ENCODE results near the gene PARVA. TPM values are rescaled to one million over a fixed set of nuclear protein-coding genes. Genes with fewer than 3 reads are reported as not detected.
"Not testable (repeated sequence)": the region's sequence is repeated elsewhere in the genome, so short reads cannot be mapped to it uniquely, and the experiment has no call there.

PARVA gene, protein sequence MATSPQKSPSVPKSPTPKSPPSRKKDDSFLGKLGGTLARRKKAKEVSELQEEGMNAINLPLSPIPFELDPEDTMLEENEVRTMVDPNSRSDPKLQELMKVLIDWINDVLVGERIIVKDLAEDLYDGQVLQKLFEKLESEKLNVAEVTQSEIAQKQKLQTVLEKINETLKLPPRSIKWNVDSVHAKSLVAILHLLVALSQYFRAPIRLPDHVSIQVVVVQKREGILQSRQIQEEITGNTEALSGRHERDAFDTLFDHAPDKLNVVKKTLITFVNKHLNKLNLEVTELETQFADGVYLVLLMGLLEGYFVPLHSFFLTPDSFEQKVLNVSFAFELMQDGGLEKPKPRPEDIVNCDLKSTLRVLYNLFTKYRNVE
- 59.9 and 98.3 TPM in 2 replicates for total RNA-seq (2014; rRNA removed; shearing (Covaris generic))

DNA sequence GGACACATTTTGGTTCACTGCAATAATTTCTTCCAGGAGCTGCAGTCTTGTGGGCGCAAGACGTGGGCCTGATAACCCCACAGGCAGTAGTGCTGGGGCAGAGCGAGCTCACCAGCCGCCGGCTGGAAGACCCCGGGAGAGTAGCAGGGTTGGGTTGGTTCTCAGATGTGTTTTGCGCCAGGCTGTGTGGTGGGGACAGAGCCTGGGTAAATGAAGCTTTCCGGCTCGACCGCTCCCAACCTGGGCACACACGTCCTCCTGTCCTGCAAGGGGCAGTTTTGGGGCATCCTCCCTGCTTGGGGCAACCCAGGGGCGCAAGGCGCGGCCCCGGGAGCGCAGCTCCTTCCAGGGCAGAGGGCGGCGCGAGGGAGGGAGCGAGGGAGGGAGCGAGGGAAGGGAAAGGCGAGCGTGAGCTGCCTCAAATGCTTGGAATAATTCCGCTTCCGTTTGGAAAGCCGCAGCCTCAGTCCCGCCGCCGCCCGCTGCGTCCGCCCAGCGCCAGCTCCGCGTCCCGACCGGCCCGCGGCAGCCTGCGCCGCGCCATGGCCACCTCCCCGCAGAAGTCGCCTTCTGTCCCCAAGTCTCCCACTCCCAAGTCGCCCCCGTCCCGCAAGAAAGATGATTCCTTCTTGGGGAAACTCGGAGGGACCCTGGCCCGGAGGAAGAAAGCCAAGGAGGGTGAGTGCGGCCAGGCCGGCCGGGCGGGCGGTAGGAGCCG is at the start of gene PARVA:
TSS of gene PARVA (plus strand) at position 466 of the 718 bp plus-strand sequence. CDS start at position 543, 77 bp downstream.
- Histone ChIP-seq H3K4me1 (replicated peaks) (peaks cover 24% of the 10 kb centered on the region), H3K36me3 (peaks cover 36% of the 10 kb centered on the region), H3K9me3 (replicated peaks) (no peaks in the 10 kb centered on the region), H3K27ac (peak within 1 kb of the TSS; percentile 100), H3K27me3 (replicated peaks) (no peaks in the 10 kb centered on the region), H3K4me3 (peak within 1 kb of the TSS; percentile 99)
- DNase-seq (ENCODE audit: low read depth in 1 of 2, low spot score in 2 of 2): peak; percentile 88 to 91

GRCh38 chr11:12329169-12329568 is 48.2 kb upstream of the PARVA start:
- DNase-seq (ENCODE audit: low read depth in 1 of 2, low spot score in 2 of 2): no peak
- Histone ChIP-seq H3K27me3 (replicated peaks) (no peaks in the 10 kb centered on the region), H3K4me3 (no peak overlapping the region), H3K27ac (no peak overlapping the region), H3K9me3 (replicated peaks) (no peaks in the 10 kb centered on the region), H3K4me1 (replicated peaks) (peaks cover 8% of the 10 kb centered on the region), H3K36me3 (no peaks in the 10 kb centered on the region)

GRCh38 chr11:12329797-12330196 is 47.6 kb upstream of the PARVA start:
- DNase-seq (ENCODE audit: low read depth in 1 of 2, low spot score in 2 of 2): no peak
- H3K27ac ChIP-seq: no peak overlapping the region
- no peaks in the 10 kb centered on the region for H3K36me3 ChIP-seq
- H3K27me3 ChIP-seq (replicated peaks): no peaks in the 10 kb centered on the region
- H3K9me3 ChIP-seq (replicated peaks): no peaks in the 10 kb centered on the region
- H3K4me3 ChIP-seq: no peak overlapping the region
- H3K4me1 ChIP-seq (replicated peaks): peaks cover 8% of the 10 kb centered on the region

DNA sequence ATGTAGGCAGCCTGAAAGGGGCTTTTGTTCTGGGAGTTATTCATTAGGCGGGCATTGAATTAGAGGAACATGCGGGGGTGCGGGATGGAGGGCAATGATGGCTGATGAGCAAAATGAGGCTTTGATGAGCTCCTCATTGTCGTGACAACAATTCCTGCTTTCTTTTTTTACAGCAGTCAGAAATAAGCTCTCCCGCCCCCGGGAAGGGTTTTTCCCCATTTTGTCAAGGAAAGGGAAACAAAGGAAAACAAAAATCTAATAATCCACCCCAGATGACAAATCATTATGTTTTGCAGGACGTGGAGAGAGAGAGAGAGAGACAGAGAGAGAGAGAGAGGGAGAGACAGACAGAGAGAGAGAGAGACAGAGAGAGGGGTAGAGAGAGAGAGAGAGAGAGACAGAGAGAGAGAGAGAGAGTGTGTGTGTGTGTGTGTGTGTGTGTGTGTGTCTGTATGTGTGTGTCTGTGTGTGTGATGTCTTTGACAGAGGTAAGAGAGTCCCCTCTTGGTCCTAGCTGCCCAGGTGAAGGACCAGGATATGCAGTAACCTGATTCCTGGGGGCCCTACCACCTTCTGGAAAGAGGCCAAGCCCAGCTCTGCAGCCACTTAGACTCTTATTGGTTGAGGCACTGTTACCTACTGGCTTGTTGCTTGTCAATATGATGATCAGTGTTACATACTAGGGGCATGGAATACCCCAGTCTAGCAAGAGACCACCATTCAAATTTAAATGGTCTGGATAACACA is 46.7 kb upstream of the PARVA start:
- Histone ChIP-seq H3K4me1 (replicated peaks) (peaks cover 8% of the 10 kb centered on the region), H3K27ac (no peak overlapping the region), H3K9me3 (replicated peaks) (no peaks in the 10 kb centered on the region), H3K4me3 (no peak overlapping the region), H3K36me3 (no peaks in the 10 kb centered on the region), H3K27me3 (replicated peaks) (no peaks in the 10 kb centered on the region)
- peak in 1 of 2 experiments; percentile 15 for DNase-seq (ENCODE audit: low read depth in 1 of 2, low spot score in 2 of 2)

- Histone ChIP-seq H3K27ac (no peak overlapping the region), H3K4me1 (replicated peaks) (peaks cover 8% of the 10 kb centered on the region), H3K9me3 (replicated peaks) (no peaks in the 10 kb centered on the region), H3K27me3 (replicated peaks) (no peaks in the 10 kb centered on the region), H3K4me3 (no peak overlapping the region), H3K36me3 (no peaks in the 10 kb centered on the region)
- DNase-seq (ENCODE audit: low read depth in 1 of 2, low spot score in 2 of 2): peak; percentile 79 to 82
These were observed 46.0 kb upstream of the PARVA start for GRCh38 chr11:12331239-12331874.

- Histone ChIP-seq H3K27me3 (replicated peaks) (no peaks in the 10 kb centered on the region), H3K9me3 (replicated peaks) (no peaks in the 10 kb centered on the region), H3K27ac (no peak overlapping the region), H3K4me1 (replicated peaks) (no peaks in the 10 kb centered on the region), H3K36me3 (no peaks in the 10 kb centered on the region), H3K4me3 (no peak overlapping the region)
- no peak for DNase-seq (ENCODE audit: low read depth in 1 of 2, low spot score in 2 of 2)
These were observed 33.8 kb upstream of the PARVA start for GRCh38 chr11:12343526-12343925.

DNA sequence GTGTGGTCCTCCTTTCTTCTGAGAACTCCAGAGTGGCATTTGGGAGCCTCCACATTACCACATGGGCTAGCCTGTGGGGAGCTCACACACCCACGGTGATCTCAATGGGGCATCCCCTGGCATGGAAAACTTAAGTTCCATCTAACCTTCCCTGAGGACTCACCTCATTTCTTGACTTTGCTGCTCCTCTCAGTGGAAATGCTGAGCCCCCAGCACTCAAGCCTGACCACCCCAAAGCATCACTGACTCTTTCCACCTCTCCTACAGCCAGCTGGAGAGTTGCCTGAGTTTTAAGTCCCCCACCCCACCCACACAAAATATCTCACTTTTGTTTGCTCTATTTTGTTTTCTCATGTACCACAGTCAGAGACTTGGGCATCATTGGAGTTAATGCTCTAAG is 23.8 kb upstream of the PARVA start:
- DNase-seq (ENCODE audit: low read depth in 1 of 2, low spot score in 2 of 2): no peak
- Histone ChIP-seq H3K27ac (no peak overlapping the region), H3K9me3 (replicated peaks) (no peaks in the 10 kb centered on the region)

DNA sequence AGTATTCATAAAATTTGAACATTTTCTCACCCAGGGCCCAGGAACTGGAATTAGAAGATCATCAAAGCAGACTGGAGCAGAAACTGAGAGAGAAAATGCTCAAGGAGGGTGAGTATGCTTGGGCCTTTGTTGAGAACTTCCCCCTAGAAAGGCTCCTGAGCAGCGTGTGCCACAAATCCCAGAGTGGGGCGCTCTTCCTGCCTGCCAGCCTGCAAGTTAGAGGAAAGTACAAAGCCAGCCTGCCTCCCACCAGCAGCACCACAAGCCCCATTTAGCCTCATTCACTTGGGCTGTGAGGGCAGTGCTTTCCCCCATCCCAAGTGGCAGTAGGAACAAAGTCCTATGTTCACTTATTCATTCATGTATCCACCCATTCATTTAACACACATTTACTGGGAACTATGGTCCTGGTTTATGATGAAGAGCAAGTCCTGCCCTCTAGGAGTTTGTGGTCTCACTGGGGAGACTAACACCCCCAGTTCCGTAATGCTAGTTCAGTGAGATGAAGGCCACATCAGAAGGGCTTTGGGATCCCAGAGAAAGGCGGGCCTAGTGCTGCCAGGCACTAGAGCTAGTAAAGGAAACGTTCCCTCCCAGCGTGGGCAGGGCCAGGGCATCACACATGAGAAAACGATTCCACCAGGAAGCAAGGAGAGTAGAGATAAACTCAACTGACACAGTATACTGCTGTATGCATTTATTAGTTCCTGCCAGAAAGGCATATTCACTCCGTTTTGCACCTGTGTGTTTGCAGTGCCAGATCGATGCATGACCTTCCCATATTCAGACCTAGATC is 22.4 kb upstream of the PARVA start:
- H3K36me3 ChIP-seq: no peaks in the 10 kb centered on the region
- no peaks in the 10 kb centered on the region for H3K27me3 ChIP-seq (replicated peaks)
- H3K4me3 ChIP-seq: no peak overlapping the region
- no peaks in the 10 kb centered on the region for H3K9me3 ChIP-seq (replicated peaks)
- DNase-seq (ENCODE audit: low read depth in 1 of 2, low spot score in 2 of 2): no peak
- H3K27ac ChIP-seq: no peak overlapping the region
- no peaks in the 10 kb centered on the region for H3K4me1 ChIP-seq (replicated peaks)

More for the DNA sequence above, 23.8 kb upstream of the PARVA start:
- no peak overlapping the region for H3K4me3 ChIP-seq
- no peaks in the 10 kb centered on the region for H3K4me1 ChIP-seq (replicated peaks)
- no peaks in the 10 kb centered on the region for H3K36me3 ChIP-seq
- H3K27me3 ChIP-seq (replicated peaks): no peaks in the 10 kb centered on the region

GRCh38 chr11:12356944-12357655 is 20.3 kb upstream of the PARVA start:
- H3K36me3 ChIP-seq: no peaks in the 10 kb centered on the region
- no peaks in the 10 kb centered on the region for H3K4me1 ChIP-seq (replicated peaks)

DNA sequence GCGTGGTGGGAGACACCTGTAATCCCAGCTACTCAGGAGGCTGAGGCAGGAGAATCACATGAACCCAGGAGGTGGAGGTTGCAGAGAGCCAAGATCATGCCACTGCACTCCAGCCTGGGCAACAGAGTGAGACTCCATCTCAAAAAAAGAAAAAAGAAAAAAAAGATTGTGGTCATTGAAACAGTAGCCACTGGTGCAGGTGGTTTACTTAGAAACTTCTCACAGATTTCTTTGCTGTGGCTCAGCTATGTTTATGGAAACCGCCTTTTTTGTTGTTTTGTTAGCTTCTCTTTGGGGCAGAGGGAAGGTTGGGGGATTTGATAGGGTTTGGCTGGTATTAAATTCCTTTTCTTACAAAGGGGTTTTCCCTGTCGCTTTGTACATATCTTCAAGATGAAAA is 19.7 kb upstream of the PARVA start:
- H3K9me3 ChIP-seq (replicated peaks); H3K27me3 ChIP-seq (replicated peaks); DNase-seq (ENCODE audit: low read depth in 1 of 2, low spot score in 2 of 2); H3K4me1 ChIP-seq (replicated peaks); H3K4me3 ChIP-seq; H3K27ac ChIP-seq; H3K36me3 ChIP-seq: not testable (repeated sequence)

More at GRCh38 chr11:12356944-12357655, 20.3 kb upstream of the PARVA start:
- no peak for DNase-seq (ENCODE audit: low read depth in 1 of 2, low spot score in 2 of 2)
- Histone ChIP-seq H3K27ac (no peak overlapping the region), H3K4me3 (no peak overlapping the region), H3K27me3 (replicated peaks) (no peaks in the 10 kb centered on the region), H3K9me3 (replicated peaks) (no peaks in the 10 kb centered on the region)

DNA sequence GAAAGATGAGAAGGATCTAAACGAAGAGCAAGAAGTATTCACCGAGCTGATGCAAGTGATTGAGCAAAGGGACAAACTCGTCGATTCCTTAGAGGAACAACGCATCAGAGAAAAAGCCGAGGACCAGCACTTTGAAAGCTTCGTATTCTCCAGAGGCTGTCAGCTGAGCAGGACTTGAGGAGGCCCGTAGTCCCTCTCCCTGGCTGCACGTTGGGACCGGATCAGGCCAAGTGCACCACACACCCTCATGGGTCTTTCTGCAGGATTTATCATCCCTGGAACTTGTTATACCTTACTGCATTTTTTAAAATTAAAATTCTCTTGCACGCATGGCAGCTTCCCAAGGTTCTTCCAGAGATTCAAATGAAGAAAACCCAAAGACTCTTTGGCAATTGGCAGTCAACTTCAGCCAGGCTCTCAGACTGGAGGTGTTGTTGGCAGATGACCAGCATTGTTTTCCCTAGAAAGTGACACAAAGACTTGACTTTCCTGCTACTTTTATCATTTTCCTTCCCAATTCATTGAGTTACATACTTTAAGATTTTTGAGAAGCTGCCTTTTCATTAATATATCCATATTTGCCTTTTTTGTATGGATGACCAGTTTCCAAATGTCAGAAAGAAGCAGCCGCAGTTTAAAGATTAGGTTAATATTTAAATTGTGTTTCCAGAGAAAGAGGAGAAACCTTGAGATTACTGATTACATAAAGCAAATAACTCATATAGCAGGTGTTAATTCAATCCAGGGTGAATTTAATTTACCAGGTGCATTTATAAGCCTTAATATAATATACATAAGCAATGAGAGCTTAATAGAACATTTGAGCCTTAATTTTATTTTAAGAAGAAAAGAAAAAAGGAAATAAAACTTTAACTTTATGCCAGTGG is 18.8 kb upstream of the PARVA start:
- DNase-seq (ENCODE audit: low read depth in 1 of 2, low spot score in 2 of 2): no peak
- Histone ChIP-seq H3K27ac (no peak overlapping the region), H3K9me3 (replicated peaks) (no peaks in the 10 kb centered on the region), H3K4me3 (no peak overlapping the region), H3K27me3 (replicated peaks) (no peaks in the 10 kb centered on the region), H3K4me1 (replicated peaks) (no peaks in the 10 kb centered on the region), H3K36me3 (no peaks in the 10 kb centered on the region)

DNA sequence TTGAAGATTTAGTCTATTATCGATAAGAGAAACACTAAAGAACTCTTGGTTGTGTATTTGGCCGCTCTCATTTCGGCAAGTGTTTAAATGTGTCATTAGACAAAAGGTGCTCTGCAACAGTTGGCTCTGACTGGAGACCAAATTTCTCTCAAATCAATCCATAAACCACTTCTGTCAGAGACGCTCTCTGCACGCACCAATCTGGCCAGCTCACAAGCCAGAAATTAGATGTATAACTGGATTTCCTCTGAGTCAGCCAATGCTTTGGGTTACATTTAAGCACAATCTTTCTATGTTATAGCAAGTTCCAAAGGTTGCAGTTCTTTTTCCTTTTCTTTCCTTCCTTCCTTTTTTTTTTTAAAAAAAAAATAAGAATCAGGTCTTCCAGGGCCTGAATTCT is 17.6 kb upstream of the PARVA start:
- H3K36me3 ChIP-seq: no peaks in the 10 kb centered on the region
- no peaks in the 10 kb centered on the region for H3K27me3 ChIP-seq (replicated peaks)
- H3K9me3 ChIP-seq (replicated peaks): no peaks in the 10 kb centered on the region
- no peak overlapping the region for H3K27ac ChIP-seq
- H3K4me1 ChIP-seq (replicated peaks): no peaks in the 10 kb centered on the region
- DNase-seq (ENCODE audit: low read depth in 1 of 2, low spot score in 2 of 2): no peak
- no peak overlapping the region for H3K4me3 ChIP-seq
